ENCODE data around the gene F7. TPM values are rescaled to one million over a fixed set of nuclear protein-coding genes. Genes with fewer than 3 reads are reported as not detected.
"Not testable (repeated sequence)": the region's sequence is repeated elsewhere in the genome, so short reads cannot be mapped to it uniquely, and the experiment has no call there.

The F7 gene
- total RNA-seq: under 1 TPM; 0.21 to 0.26 TPM
- polyA plus RNA-seq: under 1 TPM; 0.04 to 0.07 TPM
- long read RNA-seq, donor 1: 0 reads
- long read RNA-seq, donor 2: 0 reads
- long read RNA-seq, donor 3: 0 reads
- long read RNA-seq, donor 4: 0 reads
- long read RNA-seq, donor 5: 0 reads

GRCh38 chr13:113105032-113105920 is at the start of gene F7:
Gene F7, plus strand, starts transcription at chr13:113105791. Its CDS starts 51 bp downstream, at chr13:113105842.
- no peak for TF ChIP-seq CTCF (IDR thresholded peaks at IDR 0.05; ENCODE audit: control extremely low read depth, extremely low read depth)
- ATAC-seq (ENCODE audit: insufficient read depth, low FRiP score) (no peak), DNase-seq (peak in 1 of 3 donors; percentile 17)
- peaks cover 0 to 12% (median 3%) of the 10 kb centered on the region in 5 donors for H3K4me1 ChIP-seq (ENCODE audit: control insufficient read depth in 5 of 5, insufficient read depth in 5 of 5, low read length in 5 of 5)
- peaks cover 3 to 7% (median 7%) of the 10 kb centered on the region in 3 donors for H3K27me3 ChIP-seq (ENCODE audit: control insufficient read depth in 3 of 3, insufficient read depth in 3 of 3, low read length in 2 of 3)
- no peak within 1 kb of the TSS for H3K9ac ChIP-seq (ENCODE audit: insufficient read depth in 1 of 2, low read length in 2 of 2)
- peaks cover 0 to 6% (median 0%) of the 10 kb centered on the region in 4 donors for H3K9me3 ChIP-seq (ENCODE audit: control insufficient read depth in 4 of 4, insufficient read depth in 3 of 4, low read length in 3 of 4)
- WGBS, 2 donors: 56 to 75% methylated on average over 17 of the region's 17 CpGs
- H3K27ac ChIP-seq (ENCODE audit: low read depth in 1 of 2, low read length in 1 of 2): no peak within 1 kb of the TSS
- no peak within 1 kb of the TSS for H3K4me3 ChIP-seq
- H3K36me3 ChIP-seq (ENCODE audit: control insufficient read depth in 4 of 4, insufficient read depth in 4 of 4, low read length in 4 of 4): no peaks in the 10 kb centered on the region

DNA sequence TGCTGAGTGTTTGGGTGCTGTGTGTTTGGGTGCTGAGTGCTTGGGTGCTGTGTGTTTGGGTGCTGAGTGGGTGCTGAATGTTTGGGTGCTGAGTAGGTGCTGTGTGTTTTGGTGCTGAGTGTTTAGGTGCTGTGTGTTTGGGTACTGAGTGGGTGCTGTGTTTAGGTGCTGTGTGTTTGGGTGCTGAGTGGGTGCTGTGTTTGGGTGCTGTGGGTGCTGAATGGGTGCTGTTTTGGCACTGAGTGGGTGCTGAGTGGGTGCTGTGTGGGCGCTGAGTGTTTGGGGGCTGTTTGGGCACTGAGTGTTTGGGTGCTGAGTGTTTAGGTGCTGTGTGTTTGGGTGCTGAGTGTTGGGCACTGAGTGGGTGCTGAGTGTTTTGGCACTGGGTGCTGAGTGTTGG is 48.5 kb upstream of the F7 start:
- DNase-seq (no peak), ATAC-seq (ENCODE audit: insufficient read depth, low FRiP score) (no peak)
- H3K36me3 ChIP-seq (ENCODE audit: control insufficient read depth in 4 of 4, insufficient read depth in 4 of 4, low read length in 4 of 4): peaks cover 0 to 14% (median 0%) of the 10 kb centered on the region in 4 donors
- no peaks in the 10 kb centered on the region for H3K4me1 ChIP-seq (ENCODE audit: control insufficient read depth in 5 of 5, insufficient read depth in 5 of 5, low read length in 5 of 5)
- no peak overlapping the region for H3K4me3 ChIP-seq
- H3K9ac ChIP-seq (ENCODE audit: insufficient read depth in 1 of 2, low read length in 2 of 2): no peak overlapping the region
- H3K9me3 ChIP-seq (ENCODE audit: control insufficient read depth in 4 of 4, insufficient read depth in 3 of 4, low read length in 3 of 4): peaks cover 0 to 4% (median 1%) of the 10 kb centered on the region in 4 donors
- H3K27ac ChIP-seq (ENCODE audit: low read depth in 1 of 2, low read length in 1 of 2): no peak overlapping the region
- whole genome bisulfite sequencing, 2 donors: 100% methylated on average over 1 of the region's 1 CpG
- TF ChIP-seq CTCF (IDR thresholded peaks at IDR 0.05; ENCODE audit: control extremely low read depth, extremely low read depth): no peak
- H3K27me3 ChIP-seq (ENCODE audit: control insufficient read depth in 3 of 3, insufficient read depth in 3 of 3, low read length in 2 of 3): peaks cover 0 to 3% (median 0%) of the 10 kb centered on the region in 3 donors

GRCh38 chr13:113057559-113057958 is 48.0 kb upstream of the F7 start:
- not testable (repeated sequence) for ATAC-seq (ENCODE audit: insufficient read depth, low FRiP score); H3K27me3 ChIP-seq (ENCODE audit: control insufficient read depth in 3 of 3, insufficient read depth in 3 of 3, low read length in 2 of 3); H3K27ac ChIP-seq (ENCODE audit: low read depth in 1 of 2, low read length in 1 of 2); DNase-seq; H3K9ac ChIP-seq (ENCODE audit: insufficient read depth in 1 of 2, low read length in 2 of 2); H3K4me3 ChIP-seq; H3K9me3 ChIP-seq (ENCODE audit: control insufficient read depth in 4 of 4, insufficient read depth in 3 of 4, low read length in 3 of 4); H3K4me1 ChIP-seq (ENCODE audit: control insufficient read depth in 5 of 5, insufficient read depth in 5 of 5, low read length in 5 of 5)
- WGBS, 2 donors: 92 to 98% methylated on average over 3 of the region's 3 CpGs
- peaks cover 0 to 15% (median 0%) of the 10 kb centered on the region in 4 donors for H3K36me3 ChIP-seq (ENCODE audit: control insufficient read depth in 4 of 4, insufficient read depth in 4 of 4, low read length in 4 of 4)
